GM19099 (cell line): ENCODE data around the gene PNLIPRP3.

Source experiments
- POLR2A ChIP-seq: IDR thresholded peaks from 3 replicates; pipeline ENCODE4 v1.6.1; 2011; ENCODE audit warnings: low read depth; ENCODE audit not compliant: insufficient read length; ENCODE audit errors: extremely low read depth

PNLIPRP3 gene

DNA sequence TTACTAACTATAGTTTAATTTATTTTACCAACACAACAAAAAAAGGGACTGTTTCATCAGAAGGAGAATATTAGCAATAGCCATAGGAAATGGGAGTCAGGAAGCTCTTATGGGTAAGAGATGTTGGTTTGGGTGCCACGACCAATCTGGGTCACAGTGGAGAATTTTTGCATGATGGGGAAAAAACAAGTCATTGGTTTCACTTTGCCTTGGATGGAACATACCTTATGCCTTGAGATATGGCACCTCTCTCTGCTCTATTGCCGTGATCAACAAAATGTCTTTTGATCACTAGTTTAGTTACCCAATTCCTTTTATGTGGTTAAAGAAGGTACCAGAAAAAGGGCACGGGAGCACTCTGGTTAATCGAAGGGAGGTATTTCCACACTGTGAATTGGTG lies 48.2 kb downstream of the PNLIPRP3 start:
- no peak for TF ChIP-seq POLR2A

DNA sequence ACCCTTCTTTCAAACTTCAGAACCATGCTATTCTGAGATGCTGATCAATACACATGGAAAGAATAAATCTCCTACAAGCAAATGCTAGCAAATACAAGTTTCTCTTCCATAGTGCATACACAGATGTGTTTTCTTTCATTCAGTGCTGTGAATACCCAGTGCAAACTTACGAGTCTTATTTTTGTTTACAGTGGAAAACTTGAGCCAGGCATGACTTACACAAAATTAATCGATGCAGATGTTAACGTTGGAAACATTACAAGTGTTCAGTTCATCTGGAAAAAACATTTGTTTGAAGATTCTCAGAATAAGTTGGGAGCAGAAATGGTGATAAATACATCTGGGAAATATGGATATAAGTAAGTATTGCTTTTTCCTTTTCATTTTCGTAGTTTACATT lies 48.8 kb downstream of the PNLIPRP3 start:
- no peak for TF ChIP-seq POLR2A

DNA sequence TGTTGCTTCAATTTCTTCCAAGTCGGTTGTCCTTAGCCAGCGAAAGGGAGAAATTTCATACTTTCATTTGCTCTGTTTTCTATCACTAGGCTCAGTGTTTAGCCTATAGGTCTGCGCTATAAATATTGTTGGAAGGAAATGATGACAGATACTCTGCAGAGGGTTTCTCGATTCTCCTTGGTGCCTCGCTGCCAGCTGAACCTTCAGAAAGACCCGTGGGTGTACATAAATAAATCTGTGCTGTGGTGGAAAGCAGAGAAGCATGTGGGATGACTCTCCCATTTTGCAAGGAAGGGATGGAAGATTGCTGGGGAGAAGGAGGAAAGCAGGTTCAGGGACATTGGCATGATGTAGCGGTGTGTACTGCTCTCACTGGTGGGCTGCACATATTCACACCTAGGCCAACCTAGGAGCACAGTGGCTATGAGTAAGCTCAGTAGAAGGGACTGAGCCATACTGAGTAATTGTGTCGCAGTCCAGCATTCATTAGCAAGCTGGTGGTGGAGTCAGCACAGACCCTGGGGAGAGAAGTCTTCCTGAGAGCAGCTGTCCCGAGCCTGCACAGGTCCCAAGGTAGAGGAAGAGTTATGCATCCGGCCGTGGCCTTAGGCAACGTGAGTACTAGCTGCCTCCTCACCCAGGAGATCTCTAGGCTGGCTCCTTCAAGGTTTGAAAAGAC lies 50.5 kb downstream of the PNLIPRP3 start:
- no peak for TF ChIP-seq POLR2A

DNA sequence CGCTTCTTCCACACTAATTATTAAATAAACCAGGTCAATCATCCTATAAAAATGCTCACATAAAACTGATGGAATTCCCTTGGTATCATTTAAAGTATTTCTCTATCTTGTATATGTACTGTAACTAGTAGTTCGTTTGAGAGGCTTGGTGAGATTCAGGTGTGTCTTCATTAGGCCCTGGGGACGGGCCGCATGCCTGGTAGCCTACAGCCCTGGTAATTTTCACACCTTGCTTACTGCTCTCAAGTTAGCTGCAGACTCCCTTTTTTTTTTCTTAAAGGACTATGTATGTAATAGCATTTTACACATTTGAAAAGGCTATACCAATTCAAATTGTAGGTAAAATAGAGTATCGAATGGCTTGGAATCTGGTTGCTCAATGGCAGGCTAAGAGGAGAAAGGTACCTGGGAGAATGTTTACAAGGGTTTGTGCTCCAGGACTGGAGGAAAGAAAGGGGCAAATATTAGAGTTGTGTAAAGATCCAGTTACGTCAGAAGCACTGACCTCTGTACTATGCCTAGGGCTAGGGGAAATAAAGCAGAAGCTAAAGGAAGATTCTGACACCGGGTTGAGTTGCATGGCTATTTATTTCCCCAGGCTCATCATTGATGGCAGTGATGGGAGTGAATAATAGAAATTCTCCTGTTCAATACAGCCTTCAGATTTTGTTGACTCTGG lies 59.3 kb downstream of the PNLIPRP3 start:
- TF ChIP-seq POLR2A = no peak

DNA sequence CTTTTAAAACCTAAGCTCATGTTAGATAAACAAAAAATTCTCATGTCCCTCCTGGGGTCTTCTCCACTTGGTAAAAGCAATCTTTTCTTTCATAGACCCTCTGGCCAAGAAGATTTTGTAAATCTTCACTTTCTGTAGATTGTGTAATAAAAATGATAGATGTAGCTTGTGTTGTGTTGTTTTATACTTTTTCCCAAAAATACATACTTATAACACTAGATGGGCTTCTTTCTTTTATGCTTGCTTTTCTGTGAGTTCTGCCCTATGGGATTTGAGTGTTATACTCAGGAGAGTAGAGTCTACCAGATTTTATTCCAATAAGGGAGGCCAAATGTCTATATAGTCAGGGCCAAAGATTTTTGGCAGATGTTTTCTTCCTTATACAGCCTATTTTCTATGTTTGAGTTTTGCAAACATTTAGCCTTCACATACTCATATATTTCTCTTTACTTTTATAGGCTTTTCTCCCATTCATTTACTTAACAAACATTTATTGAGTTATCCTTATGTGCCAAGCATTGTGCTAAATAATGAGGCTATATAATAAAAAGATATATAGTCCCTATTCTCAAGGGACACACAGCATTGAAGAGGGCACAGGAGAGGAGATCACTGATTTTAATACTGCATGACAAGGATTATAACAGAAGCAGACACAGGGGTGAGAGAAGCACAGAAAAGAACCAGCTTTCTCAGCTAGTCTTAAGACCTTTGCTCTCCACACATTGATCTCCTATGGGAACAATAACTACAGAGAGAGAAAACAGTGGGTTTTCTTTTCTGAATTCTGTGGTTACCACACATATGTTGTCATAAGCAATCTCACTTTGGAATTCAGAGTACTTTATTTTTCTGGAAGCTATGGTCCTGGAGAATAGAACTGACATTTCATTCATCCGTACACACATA lies 60.1 kb downstream of the PNLIPRP3 start:
- TF ChIP-seq POLR2A = no peak

DNA sequence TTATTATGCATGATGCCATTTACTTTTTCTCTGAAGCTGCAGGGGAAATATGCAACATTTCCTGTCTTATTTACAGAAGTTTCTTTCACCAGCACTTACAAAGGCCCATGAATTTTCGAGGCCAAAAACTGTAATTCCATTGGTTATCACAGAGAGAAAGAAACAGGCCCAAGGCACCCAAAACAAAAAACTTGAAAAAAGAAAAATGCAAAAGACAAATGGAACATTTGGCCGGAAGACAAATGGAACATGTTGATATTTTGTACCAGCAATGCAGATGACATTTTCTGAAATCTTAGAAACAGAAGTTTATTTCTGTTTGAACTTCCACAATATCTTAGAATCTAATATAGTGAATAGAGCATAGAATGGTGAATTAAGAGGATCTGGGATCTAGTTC lies 61.8 kb downstream of the PNLIPRP3 start:
- no peak for TF ChIP-seq POLR2A

DNA sequence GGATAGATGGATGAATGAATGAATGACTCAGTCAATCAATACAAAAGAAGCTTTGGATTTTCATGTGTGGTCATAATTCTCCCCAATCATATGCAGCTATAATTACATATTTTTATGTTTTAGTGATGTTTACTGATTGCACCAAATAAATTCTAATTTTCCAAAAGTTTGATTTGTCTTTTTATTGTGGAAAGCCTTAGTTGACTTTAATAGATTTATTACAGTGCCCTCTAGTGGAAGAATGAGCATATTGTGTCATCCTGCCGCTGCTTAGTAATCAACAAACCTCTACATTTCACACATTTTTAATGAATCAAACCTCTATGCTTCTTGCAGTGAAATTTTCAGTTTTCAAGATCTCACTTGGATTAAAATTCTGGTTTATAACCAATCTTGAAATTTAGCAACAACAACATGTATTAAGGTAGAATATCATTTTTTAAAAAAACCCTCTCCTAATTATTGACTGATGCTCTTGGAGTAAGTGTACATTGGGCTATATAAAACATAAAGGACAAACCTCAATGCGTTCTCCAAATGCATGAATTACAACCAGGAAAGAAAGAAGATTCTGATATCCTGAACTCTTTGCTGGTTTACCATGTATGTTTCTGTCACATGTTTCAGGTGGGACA lies 62.5 kb downstream of the PNLIPRP3 start:
- TF ChIP-seq POLR2A = no peak

DNA sequence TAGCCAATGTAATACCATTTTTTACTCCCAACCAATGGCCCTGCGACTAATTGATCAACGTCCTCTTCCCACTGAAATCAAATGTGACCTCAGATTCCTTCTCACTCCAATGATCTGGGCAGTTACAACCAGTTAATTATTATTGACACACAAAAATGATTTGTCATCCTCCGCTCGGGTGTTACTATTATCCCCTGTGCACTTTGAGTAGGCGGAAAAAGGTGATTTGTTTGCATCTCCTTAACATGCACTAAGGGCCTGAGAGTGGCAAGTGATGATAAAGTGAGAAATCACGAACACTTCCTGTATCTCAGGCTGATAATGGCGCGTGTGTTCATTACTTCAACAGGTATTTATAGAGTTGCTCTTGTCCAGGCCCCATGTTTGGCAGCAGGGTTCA lies 77.1 kb downstream of the PNLIPRP3 start:
- TF ChIP-seq POLR2A = no peak

DNA sequence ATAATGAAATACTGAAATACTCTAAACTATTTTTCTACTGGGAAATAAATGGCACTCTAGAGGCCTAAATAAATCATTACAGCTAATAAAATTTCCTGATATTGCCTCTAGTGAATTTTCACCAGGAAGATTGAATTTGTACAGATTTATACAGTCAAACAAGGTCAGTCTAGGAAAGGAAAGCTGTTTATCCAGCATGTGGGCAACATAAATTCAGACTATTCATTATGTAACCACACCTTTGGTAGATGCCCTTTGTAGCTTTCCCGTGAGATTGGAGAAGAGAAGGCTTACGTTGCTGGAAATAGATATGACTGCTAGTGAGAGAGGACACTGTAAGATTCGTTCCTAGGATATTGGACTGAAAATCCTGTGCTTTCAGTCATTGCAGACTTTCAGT lies 82.9 kb downstream of the PNLIPRP3 start:
- TF ChIP-seq POLR2A = no peak

DNA sequence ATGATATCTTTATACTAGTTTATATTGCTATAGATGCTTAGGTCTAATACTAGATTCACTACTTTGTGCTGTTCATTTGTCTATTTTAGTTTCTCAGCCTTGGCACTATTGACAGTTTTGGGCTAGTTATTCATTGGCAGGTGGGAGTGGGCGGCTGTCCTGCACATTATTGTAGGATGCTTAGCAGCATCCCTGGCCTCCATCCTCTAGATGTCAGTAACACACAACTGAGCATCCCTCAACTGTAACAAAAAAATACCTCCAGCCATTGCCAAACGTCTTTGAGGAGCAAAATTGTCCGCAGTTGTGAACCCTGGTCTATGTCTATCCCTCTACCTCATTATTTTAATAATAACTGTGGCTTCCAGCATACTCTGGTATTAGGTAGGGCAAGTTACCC lies 83.7 kb downstream of the PNLIPRP3 start:
- TF ChIP-seq POLR2A = no peak

DNA sequence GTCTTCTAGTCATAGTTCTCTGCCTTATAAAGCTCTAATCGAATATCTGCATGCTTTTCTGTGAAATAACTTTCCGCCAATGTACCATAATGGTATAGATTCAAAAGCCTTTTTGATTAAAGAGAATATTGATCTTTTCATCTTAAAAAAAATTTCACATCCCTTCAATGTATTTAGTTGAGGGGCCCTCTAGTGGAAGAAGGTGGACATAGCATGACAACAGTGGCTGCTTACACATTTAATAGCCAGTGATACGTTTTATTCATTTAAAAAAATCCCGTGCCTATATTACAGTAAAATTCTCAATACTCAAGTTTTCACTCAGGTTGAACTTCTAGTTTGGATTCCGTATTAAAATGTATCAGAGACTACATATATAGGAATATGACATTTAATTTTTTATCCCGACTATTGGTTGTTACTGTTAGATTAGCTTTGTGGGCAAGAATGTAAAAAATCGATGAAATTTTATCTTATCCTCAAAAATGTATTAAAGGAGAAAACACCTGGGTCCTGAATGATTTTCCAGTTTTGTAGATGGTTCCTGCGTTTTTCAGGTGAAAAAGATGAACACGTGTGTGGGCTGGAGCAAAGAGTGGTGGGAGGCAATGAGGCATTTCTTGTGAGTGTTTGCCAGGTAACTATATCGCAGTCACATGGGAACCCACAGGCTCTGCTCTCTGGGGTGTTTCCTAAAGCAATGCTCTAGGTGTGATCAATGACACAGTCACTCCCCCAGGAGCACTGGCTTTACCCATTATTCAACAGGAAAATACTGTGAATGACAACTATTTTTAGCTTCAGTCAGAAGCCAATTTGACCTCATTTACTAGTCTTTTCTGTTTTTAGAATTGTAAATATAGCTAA lies 94.0 kb downstream of the PNLIPRP3 start:
- TF ChIP-seq POLR2A = no peak

DNA sequence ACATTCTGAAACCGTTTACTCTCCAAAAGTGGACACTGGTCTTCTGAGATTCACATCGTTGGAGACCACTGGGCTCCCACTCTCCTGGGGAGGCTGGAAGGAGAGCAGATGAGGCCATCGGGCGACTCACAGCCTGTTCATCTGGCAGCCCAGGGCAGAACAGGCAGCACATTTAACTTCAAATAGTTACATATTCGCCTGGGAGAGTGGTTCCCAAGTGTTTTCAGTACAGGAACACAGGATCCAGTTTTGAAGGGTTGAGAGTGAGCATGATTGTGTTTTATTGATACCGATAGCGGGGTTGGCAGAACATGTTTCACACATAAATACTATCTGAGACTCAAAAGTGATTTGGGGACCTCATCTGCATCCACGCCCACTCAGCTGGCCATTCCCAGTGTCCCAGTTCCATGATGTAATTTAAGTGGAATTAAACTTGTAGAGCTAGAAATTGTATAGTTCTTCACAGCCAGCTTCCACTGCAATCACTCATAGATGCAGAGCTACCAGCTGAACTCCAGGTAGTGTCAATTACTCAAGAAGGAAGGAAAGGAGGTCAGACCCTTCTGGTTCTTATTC lies 95.2 kb downstream of the PNLIPRP3 start:
- no peak for TF ChIP-seq POLR2A

DNA sequence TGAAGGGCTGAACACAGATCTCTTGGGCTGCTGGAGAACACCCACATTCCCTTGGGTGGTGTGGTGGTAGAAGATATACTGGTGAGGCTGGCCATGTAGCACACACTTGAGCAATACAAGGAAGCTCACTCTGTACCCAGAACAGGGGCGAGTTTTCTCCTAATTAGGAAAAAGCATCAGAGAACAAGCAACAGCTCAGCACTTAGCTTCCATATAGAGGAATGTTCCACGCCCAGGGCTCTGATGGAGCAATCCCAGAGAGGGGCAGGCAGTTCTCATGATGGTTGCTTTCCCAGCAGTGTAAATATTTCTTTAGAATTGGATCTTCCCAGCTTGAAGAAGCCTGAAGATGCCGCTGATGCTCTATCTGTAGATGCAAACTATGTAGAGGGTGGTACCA lies 97.1 kb downstream of the PNLIPRP3 start:
- no peak for TF ChIP-seq POLR2A

DNA sequence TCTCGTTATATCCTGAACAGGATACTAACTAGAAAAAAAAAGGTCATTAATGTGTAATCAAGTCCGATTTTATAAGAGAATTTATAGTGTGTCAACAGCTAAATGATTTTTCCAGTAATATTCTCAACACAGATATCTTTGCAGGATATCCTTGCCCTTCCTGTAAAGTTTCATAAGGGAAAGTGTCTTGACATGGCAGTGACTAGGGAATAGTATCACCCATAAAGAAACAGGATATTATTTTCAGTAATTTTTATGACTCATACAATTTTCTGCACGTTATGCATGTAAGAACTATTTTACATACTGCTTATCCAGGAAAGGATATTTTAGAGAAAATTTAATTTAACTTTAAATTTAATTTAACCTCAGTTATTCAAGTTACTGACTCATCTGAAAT lies 98.6 kb downstream of the PNLIPRP3 start:
- no peak for TF ChIP-seq POLR2A
